HG02938 (cell line): Measurements from ENCODE around the gene SOD2.
"Not testable (repeated sequence)": the region's sequence is repeated elsewhere in the genome, so short reads cannot be mapped to it uniquely, and the experiment has no call there.

Source experiments
- ATAC-seq: cut with Tn5 transposase; IDR thresholded peaks from one replicate; pipeline ENCODE4 v1.9.1; 2021; ENCODE audit warnings: mild to moderate bottlenecking, moderate library complexity; ENCODE audit not compliant: unreplicated experiment

Gene SOD2

DNA sequence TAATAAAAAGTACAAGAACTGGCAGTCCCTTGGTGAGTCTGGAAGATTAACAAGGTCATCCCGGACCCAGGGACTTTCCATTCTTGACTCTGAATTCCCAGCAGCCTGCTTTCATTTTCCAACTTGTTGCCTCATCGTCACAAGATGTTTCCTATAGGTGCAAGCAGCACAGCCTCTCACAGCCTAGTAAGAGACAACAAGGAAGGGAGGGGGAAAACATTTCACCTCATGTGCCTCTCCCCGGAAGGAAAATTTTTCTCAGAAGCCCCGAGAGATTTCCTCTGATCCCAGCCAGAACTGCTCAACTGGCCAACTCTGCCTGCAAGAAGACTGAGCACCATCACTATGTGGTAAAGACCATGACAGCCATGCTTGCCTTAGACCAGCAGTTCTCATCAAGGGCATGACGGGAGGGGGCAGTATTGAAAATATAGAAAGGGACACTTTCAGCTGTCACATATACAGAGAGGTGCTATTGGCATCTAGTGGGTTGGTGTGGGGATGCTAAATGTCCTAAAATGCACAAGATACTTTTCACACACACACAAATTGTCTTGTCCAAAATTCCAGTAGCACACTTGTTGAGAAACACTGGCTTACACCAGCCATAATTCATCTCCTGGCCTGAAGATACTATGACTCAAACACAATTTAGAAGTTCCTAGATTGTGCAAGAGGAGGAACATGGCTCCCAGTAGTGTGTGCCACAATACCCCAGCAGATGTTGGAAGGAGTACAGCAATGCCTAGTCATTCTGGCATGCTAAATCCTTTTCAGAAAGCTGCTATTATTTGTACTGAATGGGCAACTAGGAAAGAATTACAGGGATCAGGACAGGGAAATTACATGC lies 23.4 kb upstream of the SOD2 start:
- no peak for ATAC-seq

DNA sequence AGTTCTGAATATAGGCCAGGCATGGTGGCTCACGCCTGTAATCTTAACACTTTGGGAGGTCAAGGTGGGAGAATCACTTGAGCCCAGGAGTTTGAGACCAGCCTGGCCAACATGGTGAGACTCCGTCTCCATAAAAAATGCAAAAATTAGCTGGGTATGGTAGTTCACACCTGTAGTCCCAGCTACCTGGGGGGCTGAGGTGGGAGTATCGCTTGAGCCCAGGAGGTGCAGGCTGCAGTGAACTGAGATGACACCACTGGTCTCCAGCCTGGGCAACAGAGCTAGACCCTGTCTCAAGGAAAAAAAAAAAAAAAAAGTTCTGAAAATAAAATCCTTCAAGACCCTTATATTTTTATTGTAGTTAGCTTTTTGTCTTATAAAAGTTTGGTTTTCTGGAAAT lies 22.6 kb upstream of the SOD2 start:
- ATAC-seq = no peak

DNA sequence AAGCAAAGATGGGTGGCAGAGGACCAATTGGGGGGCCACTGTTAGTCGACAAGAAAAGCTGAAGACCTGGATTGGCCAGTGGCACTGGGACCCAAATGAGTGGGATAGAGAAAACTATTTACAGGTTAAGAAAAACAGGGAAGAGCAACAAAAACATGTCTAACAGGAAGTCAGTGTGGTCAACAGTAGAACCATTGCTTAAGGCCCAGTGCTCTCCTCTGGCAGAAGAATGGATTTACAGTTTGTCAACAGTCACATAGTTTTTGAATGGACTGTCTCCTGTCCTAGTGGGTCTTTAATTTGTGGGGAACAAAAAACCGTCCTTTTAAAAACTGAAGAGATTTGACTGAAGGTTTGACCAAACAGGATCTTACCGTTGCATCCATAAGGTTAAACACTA lies 22.1 kb upstream of the SOD2 start:
- ATAC-seq = no peak

DNA sequence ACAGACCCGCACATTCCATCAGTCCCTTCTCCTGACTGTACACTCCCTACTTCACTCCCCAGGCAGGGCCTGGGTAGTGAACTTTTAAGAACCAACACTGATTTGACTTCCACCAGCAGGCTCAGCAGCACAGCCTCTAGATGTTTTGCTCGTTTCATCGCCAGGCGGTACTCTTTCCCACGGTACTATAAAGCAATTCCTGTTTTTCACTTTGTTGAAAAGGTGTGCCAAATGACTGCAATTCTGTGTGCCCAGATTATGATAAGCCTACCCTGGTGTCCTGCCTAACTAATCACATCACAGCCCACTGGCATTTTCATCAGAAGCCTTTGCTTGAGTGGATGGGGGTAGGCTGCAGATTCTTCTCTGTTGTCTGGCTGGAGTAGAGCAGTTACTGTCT lies 21.4 kb upstream of the SOD2 start:
- no peak for ATAC-seq

DNA sequence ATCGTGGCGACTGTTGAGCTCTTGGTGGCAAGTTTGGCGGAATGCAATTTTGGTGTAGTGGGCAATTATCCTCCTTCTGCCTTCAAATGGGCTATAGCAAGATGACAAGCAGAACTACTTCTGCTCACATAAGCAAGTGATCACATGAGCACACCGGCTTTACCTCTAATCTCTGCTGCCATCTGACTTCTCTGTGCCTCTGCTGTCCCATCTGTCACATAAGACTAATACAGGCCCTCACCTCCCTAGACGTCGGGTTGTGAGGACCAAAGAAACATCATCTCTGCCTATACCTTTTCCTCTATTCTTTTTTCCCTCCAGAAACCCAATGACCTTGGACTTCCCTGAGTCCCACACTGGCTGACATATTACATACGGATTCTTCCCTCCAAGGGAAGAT lies 20.9 kb upstream of the SOD2 start:
- ATAC-seq = no peak

DNA sequence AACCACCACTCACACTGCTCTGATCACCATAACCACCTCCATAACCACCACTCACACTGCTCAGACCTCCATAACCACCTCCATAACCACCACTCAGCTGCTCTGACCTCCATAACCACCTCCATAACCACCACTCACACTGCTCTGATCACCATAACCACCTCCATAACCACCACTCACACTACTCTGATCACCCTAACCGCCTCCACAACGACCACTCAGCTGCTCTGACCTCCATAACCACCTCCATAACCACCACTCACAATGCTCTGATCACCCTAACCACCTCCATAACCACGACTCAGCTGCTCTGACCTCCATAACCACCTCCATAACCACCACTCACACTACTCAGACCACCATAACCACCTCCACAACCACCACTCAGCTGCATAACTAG lies 19.3 kb upstream of the SOD2 start:
- ATAC-seq = not testable (repeated sequence)

DNA sequence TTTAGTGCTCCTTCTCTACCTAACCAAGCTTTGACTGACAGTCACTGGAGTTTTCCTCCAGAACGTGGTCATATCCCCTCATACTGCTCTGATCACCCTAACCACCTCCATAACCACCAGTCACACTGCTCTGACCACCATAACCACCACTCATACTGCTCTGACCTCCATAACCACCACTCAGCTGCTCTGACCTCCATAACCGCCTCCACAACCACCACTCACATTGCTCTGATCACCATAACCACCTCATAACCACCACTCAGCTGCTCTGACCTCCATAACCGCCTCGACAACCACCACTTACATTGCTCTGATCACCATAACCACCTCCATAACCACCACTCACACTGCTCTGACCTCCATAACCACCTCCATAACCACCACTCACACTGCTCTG lies 17.6 kb upstream of the SOD2 start:
- not testable (repeated sequence) for ATAC-seq

DNA sequence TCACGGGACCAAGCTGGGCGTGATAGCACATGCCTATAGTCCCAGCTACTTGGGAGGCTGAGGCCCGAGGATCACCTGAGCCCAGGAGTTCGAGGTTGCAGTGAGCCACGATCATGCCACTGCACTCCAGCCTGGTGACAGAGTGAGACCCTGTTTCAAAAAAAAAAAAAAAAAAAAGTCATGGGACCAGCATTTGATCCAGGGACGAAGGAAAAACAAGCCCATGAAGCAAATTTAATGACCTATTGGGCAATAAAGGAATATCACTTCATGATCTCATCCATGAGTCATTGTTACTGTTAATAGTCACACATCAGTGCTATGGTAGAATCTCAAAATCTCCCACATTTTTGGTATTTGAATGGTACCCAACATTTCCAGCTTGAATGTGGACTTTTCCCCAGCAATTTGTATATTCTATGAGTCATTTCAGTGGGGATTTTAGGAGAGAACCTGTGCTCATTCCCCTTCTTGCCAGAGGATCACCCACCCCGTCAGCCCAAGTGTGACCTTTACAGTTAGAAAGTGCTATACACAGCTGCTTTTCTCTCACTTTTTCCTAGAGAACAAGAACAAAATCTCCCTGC lies 8.5 kb upstream of the SOD2 start:
- ATAC-seq = no peak

DNA sequence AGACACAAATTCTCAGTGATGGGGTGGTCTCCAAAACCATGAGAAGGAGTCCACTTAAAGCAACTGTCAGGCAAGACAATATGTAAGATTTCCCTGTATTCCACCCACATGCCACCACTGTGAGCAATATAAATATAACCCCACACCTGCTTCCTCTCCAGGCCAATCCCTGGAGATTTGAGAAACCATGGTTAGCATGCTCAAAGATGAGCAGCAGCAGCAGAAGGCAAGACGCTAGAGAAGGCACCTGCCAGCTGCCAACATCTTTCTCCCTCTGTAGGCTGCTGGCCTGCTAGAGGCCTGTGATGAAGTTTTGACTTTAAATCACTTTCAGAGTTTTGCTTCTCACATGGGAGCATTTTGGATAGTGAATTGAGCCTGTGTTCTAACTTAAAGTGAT lies 7.9 kb upstream of the SOD2 start:
- ATAC-seq = no peak

DNA sequence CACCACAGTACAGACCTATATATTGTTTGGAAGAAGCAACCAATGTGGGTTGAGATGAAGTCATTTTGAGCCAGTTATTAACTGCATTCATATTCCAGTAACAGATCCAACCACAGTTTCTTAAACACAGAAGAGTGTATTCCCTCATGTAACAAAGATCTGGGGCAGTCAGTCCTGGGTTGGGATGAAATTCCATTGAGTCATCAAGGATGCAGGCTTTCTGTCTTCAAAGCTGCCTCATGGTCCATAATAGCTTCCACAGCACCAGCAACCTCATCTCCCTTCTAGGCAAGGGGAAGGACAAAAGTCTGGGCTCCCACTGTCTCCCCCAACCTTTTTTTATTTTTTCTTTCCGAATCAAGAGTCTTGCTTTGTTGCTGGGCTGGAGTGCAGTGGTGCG lies 2.9 kb upstream of the SOD2 start:
- no peak for ATAC-seq

DNA sequence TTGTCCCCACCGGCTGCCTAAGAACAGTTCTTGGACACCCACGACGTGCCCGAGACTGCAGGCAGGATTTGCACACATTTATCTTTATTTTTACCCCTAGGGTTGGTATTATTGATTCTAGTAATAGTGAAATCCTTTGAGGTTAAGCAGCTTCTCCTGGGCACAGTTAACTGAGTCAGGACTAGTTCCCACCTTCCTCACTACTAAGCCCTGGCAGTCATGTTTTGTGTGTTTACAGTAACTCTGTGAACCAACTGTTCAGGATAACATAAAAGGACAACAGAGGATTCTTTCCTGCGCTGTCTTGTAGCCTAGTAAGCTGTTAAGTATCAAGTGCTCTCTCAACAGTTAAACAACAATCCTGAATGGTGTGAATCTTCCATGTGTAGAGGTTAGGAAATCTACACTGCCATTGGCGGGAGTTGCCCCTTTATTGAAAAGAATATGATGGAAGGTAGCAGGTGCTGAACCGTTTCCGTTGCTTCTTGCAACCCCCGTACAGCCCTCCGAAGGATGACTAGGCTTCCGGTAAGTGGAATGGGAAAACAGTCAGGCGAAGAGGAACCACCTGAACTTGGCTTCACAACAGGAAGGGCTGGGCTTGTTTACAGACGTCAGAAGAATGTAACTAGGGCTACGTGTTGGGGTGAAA lies 979 bp upstream of the SOD2 start:
- ATAC-seq = no peak

DNA sequence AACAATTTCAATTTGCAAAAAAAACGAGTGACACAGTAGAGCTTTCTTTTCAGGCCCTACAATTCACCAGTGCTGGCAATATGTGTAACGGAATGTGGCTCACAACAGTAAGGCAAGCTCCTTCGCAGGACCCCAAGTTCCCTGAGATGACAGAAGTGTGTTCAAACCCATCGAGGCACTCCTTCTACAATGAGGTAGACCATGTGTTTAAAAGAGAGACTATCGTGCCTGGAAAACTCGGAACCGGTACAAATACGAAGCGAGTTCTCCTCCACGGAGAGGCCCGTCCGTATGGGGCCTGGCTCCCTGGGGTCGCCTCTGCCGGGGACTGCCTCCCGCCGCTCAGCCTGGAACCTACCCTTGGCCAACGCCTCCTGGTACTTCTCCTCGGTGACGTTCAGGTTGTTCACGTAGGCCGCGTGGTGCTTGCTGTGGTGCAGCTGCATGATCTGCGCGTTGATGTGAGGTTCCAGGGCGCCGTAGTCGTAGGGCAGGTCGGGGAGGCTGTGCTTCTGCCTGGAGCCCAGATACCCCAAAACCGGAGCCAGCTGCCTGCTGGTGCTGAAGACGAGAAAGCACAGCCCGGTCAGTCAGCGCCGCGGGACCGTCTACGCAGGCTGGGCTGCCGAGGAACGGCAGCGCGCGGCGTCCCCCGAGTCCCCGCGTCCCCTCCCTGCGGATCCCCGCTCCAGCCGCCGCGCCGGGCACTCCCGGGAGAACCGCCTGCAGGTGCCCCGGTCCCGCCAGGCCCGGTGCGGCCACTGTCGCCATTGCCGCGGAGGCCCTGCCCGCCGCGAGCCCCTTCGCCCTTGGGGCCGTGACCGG lies 526 bp downstream of the SOD2 start:
- peak; percentile 45 for ATAC-seq

DNA sequence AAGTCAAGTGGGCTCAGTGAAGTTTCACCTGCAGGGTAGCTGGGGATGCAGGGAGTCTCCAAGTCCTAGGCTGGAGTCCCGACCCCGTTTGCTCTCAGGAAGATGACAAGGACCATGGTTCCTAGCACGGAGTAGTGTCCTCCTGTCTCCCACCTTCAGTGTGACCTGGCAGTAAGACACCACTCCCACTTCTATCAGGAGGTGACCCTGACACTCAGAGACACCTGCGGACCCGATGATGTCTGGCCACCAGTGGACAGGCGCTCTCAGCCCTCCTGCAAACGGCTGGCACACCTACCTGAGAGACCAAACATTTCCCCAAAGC lies 1.1 kb downstream of the SOD2 start:
- ATAC-seq = no peak

DNA sequence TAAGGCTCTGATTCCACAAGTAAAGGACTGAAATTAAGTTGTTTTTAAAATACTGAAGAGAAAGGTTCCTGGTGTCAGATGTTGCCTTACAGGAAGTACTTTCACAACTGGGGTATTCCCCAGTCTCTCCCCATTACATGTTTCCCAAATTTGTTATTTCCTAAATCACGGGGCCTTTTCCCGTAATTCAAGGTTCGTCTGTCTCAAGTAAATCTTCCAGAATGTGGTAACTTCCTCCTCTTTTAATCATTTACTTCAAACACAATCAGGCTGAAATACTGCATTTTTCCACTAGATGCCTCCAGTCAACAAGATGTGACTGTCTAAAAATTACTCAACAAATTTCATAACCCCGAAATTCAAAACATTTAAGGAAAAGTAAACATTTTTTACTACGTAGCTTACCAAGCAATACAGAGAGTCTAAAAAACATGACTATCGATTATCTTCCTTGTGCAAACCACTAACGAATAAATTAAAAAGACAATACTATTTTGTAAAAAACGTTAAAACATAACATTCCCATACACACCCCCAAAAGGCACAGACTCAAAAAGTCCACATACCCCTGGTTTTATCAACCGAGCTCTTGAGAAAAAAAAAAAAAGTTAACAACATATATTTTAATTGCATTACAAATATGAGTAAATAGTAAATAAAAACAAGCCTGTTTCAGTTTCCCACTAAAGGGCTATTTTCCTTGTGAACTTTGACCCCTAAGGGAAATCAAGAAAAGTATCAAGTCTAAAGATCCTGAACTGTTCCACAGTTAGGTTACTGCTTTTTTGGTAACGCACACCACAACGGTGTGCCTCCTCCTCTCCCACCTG lies 1.7 kb downstream of the SOD2 start:
- no peak for ATAC-seq

DNA sequence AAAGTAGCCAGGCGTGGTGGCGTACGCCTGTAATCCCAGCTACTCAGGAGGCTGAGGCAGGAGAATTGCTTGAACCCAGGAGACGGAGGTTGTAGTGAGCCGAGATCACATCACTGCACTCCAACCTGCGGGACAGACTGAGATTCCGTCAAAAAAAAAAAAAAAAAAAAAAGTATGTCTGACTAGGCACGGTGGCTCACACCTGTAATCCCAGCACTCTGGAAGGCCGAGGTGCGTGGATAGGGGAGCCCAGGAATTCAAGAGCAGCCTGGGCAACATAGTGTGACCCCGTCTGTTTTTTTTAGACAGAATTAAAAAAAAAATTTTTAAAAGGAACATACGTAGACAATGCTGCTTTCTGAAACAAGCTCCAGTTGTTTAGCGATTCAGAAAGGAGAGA lies 2.9 kb downstream of the SOD2 start:
- ATAC-seq = not testable (repeated sequence)

DNA sequence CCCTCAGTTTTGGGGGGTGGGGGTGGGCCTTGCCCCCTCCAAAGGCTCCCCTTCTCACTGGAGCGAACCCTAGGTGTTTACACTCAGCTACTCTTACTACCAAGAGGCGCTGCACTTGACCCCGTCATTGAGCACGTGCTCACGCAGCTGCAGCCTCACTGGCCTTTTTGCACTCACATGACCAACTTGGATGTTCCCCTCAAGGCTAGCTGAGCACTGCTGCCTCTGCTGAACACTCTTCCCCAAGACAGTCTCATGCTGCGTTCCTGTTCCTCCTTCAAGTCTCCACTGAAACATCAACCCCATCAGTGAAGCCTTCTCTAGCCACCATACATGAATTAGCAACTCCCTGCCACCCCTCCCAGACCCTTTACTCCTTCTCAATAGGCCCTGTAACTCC lies 4.0 kb downstream of the SOD2 start:
- ATAC-seq = no peak

DNA sequence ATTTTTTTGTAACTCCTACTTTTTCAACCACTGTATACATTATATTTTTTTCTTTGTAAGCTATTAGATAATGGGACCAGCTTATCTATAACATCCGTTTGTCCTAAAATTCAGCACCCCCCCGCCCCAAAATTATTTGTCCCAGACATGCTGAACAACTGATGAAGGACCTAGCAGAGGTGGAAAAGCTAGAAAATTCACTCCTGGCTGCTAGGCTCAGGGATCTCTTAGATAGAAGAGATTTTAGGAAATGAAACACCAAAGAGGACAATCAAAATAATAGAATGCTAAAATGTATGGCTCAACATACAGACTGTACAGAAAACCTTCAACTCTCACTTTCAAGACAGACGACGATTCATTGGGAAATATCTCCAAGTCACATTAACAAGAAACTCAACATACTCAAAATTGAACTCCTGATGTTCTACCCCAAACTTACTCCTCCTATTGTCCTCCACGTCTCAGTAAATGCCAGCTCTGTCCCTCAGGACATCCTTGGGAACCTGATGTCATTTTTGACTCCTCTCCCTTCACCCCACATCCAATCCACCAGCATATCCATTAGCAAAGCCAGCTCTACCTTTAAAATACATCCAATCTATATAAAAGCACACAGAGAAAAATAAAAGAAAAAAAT lies 4.7 kb downstream of the SOD2 start:
- ATAC-seq = no peak

DNA sequence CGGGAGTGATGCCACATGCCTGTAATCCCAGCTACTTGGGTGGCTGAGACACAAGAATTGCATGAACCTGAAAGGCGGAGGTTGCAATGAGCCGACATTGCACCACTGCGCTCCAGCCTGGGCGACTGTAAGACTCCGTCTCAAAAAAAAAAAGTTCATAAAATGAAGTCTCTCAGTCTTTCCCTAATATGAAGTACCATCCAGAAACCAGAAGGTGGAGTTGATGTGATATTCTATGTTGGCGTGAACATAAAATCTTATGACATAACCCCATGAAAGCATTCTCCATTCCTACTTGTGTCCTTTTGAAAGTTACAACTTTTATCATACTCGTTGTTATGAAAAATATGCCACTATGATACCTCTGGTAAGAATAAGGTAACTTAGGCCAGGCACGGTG lies 5.7 kb downstream of the SOD2 start:
- ATAC-seq = no peak

DNA sequence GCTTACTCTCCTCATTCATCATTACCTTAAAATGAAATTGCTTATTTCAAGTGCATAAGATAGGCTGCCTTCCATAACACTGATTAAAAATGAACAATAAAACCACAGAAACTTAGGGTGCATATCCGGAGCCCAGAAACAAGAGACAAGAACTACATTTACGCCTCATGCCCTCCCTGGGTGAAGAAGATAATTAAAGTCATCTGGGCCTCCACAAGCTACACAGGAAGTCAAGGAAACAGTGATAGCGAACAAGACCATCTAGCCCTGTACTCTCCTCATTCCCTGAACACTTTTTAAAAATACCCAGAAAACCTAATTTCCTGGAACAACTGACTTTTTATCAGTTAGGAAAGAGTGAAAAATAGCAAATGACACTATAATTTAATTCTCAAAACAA lies 6.3 kb downstream of the SOD2 start:
- ATAC-seq = no peak

DNA sequence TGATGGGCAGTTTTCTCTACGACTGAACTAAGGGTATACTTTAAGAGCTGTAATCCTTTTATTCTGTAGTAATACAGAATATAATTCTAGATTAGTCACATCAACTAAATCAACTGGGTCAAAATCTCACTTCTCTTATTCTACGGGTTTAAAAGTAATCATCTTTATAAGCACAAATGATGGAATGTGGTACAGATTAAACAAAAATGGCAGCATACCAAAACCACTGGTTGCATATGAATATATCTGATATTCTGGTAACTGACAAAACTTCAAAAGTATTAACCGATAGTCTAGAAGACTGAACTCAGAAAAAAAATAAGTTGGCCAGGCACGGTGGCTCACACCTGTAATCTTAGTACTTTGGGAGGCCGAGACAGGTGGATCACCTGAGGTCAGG lies 7.0 kb downstream of the SOD2 start:
- no peak for ATAC-seq
